ENCODE measurements around the gene SLIT3. TPM values are rescaled to one million over a fixed set of nuclear protein-coding genes. Genes with fewer than 3 reads are reported as not detected.
"Not testable (repeated sequence)": the region's sequence is repeated elsewhere in the genome, so short reads cannot be mapped to it uniquely, and the experiment has no call there.

SLIT3 gene
- total and polyA plus RNA-seq, 4 donors: 18.1 to 22.5 (median 19.5) TPM

- Histone ChIP-seq H3K4me1 (ENCODE audit: control insufficient read depth, insufficient read depth, low read length) (peaks cover 12% of the 10 kb centered on the region), H3K4me3 (ENCODE audit: low read depth, low read length) (no peak overlapping the region), H3K27me3 (ENCODE audit: control insufficient read depth, insufficient read depth, low read length) (peaks cover 14% of the 10 kb centered on the region), H3K9me3 (ENCODE audit: control insufficient read depth, insufficient read depth, low read length) (no peaks in the 10 kb centered on the region), H3K36me3 (ENCODE audit: control insufficient read depth, insufficient read depth, low read length) (peaks cover 9% of the 10 kb centered on the region), H3K27ac (ENCODE audit: low read depth, low read length) (no peak overlapping the region)
- 87% methylated on average over 10 of the region's 18 CpGs for WGBS (ENCODE audit: insufficient coverage)
- no peak for DNase-seq (ENCODE audit: low read depth in 4 of 6, low spot score in 6 of 6)
Measured at GRCh38 chr5:168752416-168753190, 548.3 kb downstream of the SLIT3 start.

- H3K36me3 ChIP-seq (ENCODE audit: control insufficient read depth, insufficient read depth, low read length): peaks cover 9% of the 10 kb centered on the region
- no peaks in the 10 kb centered on the region for H3K9me3 ChIP-seq (ENCODE audit: control insufficient read depth, insufficient read depth, low read length)
- peaks cover 8% of the 10 kb centered on the region for H3K4me1 ChIP-seq (ENCODE audit: control insufficient read depth, insufficient read depth, low read length)
- peaks cover 12% of the 10 kb centered on the region for H3K27me3 ChIP-seq (ENCODE audit: control insufficient read depth, insufficient read depth, low read length)
- no peak overlapping the region for H3K4me3 ChIP-seq (ENCODE audit: low read depth, low read length)
- H3K27ac ChIP-seq (ENCODE audit: low read depth, low read length): no peak overlapping the region
- WGBS (ENCODE audit: insufficient coverage): 91% methylated on average over 3 of the region's 3 CpGs
- DNase-seq (ENCODE audit: low read depth in 4 of 6, low spot score in 6 of 6): no peak
Measured at GRCh38 chr5:168752012-168752411, 548.9 kb downstream of the SLIT3 start.

- 72% methylated on average over 6 of the region's 6 CpGs for WGBS (ENCODE audit: insufficient coverage)
Measured at GRCh38 chr5:168750926-168751325, 550.0 kb downstream of the SLIT3 start.

DNA sequence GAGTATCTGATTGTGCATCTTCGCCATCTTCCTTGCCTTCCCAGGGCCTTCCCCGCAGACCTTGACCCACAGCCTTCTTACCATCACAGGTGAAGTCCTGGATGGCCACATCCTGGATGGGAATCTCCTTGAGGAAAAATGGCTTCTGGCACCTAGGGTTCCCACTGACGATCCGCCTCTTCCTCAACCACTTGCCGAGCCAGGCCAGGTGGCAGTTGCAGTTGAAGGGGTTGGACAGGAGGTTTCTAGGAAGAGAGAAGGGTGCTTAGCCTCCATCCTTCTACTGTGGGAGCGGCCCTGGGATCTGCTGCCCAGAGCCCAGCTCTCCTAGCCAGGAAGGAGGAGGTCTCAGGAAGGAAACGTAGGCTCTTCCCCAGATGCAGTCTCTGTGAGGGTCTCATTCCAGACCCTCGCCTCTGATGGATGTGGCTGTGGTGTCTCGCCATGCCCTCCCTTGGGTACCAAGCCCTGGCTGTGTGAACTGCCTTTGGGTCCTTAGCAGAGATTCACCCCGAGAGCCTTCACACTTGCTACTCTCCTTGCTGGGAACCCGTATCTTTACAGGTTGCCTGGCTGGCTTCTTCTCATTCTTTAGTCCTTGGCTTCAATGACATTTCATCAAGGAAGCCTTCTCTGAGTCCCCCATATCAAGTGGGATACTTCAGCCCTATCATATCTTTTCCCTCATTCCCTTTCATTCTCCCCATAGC lies 551.4 kb downstream of the SLIT3 start:
- no peak for DNase-seq (ENCODE audit: low read depth in 4 of 6, low spot score in 6 of 6)
- H3K4me1 ChIP-seq (ENCODE audit: control insufficient read depth, insufficient read depth, low read length): peaks cover 3% of the 10 kb centered on the region
- H3K4me3 ChIP-seq (ENCODE audit: low read depth, low read length): no peak overlapping the region
- 96% methylated on average over 10 of the region's 11 CpGs for WGBS (ENCODE audit: insufficient coverage)
- H3K9me3 ChIP-seq (ENCODE audit: control insufficient read depth, insufficient read depth, low read length): peaks cover 1% of the 10 kb centered on the region
- H3K27ac ChIP-seq (ENCODE audit: low read depth, low read length): no peak overlapping the region
- peaks cover 2% of the 10 kb centered on the region for H3K27me3 ChIP-seq (ENCODE audit: control insufficient read depth, insufficient read depth, low read length)
- H3K36me3 ChIP-seq (ENCODE audit: control insufficient read depth, insufficient read depth, low read length): peaks cover 17% of the 10 kb centered on the region

More at GRCh38 chr5:168750926-168751325, 550.0 kb downstream of the SLIT3 start:
- no peak for DNase-seq (ENCODE audit: low read depth in 4 of 6, low spot score in 6 of 6)
- Histone ChIP-seq H3K9me3 (ENCODE audit: control insufficient read depth, insufficient read depth, low read length) (no peaks in the 10 kb centered on the region), H3K4me1 (ENCODE audit: control insufficient read depth, insufficient read depth, low read length) (peaks cover 3% of the 10 kb centered on the region), H3K27ac (ENCODE audit: low read depth, low read length) (no peak overlapping the region), H3K4me3 (ENCODE audit: low read depth, low read length) (no peak overlapping the region), H3K36me3 (ENCODE audit: control insufficient read depth, insufficient read depth, low read length) (peaks cover 17% of the 10 kb centered on the region), H3K27me3 (ENCODE audit: control insufficient read depth, insufficient read depth, low read length) (peaks cover 4% of the 10 kb centered on the region)

DNA sequence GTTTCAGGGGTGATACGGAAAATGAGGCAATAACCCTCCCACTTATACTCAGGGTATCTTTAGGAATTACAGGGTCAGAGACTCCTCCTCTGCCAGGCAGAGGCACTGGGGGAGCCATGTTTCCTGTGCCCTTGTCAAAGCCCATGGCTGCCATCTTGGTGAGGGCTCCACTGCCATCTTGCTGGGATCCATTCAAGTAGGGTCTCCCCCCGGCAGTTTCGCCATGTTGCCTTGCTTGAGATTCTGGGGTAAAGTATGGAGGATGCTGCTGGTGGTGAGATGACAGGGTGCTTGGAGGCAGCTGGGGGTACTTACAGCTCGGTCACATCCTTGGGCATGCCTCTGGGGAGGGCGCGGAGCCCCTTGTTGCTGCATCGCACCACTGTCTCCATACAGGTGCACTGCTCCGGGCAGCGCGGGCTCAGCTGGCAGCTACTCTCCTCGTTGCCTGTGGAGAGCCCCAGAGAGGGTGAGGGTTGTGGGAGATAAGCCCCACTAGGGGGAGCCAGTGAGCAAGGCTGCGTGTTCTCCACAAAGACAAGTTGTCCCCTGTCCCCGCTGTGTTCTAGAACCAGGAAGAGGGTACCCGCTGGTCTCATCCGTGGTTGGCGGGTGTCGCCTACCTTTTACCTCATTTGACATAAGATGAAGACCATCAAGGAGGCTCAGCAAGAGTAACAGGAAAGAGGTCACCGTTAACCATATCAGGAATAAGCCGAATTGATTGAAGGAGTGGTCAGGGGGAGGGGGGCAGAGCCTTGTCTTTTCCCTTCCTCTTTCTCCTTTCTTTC lies 552.8 kb downstream of the SLIT3 start:
- Histone ChIP-seq H3K4me1 (ENCODE audit: control insufficient read depth, insufficient read depth, low read length) (peaks cover 3% of the 10 kb centered on the region), H3K27ac (ENCODE audit: low read depth, low read length) (no peak overlapping the region), H3K4me3 (ENCODE audit: low read depth, low read length) (no peak overlapping the region), H3K36me3 (ENCODE audit: control insufficient read depth, insufficient read depth, low read length) (peaks cover 17% of the 10 kb centered on the region), H3K27me3 (ENCODE audit: control insufficient read depth, insufficient read depth, low read length) (peaks cover 2% of the 10 kb centered on the region), H3K9me3 (ENCODE audit: control insufficient read depth, insufficient read depth, low read length) (peaks cover 5% of the 10 kb centered on the region)
- 54% methylated on average over 9 of the region's 19 CpGs for WGBS (ENCODE audit: insufficient coverage)
- DNase-seq (ENCODE audit: low read depth in 4 of 6, low spot score in 6 of 6): no peak

DNA sequence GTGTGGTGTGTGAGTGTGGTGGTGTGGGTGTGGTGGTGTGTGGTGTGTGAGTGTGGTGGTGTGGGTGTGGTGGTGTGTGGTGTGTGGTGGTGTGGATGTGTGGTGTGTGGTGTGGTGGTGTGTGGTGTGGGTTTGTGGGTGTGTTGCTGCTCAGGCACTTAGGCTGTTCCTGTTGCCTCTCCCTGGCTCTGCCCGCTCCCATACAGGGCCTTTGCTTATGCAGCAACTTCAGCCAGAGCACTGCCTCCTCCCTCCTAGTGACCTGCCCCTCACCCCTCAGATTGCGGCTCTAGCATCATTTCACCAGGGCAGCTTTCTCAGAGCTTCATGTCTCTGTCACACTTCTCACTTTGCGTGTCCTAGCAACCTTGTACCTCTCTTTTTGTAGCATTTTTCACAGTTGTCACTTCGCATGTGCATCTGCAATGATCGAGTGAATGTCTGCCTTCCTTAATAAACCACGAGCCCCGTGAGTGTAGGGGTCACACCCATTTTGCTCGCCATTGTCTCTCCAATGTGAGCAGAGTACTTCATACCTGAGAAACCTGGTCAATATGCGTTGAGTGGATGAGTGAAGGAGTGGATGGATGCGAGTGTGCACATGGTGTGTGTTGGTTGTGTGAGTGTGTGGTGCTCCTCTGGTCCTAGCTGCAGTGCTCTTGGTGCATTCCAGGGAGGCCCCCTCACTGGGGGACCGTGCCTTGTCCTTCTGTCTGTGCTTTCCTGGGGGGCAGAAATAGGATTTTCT lies 553.9 kb downstream of the SLIT3 start:
- peaks cover 2% of the 10 kb centered on the region for H3K27me3 ChIP-seq (ENCODE audit: control insufficient read depth, insufficient read depth, low read length)
- 73% methylated on average over 9 of the region's 11 CpGs for WGBS (ENCODE audit: insufficient coverage)
- no peak overlapping the region for H3K27ac ChIP-seq (ENCODE audit: low read depth, low read length)
- H3K4me3 ChIP-seq (ENCODE audit: low read depth, low read length): no peak overlapping the region
- peaks cover 3% of the 10 kb centered on the region for H3K4me1 ChIP-seq (ENCODE audit: control insufficient read depth, insufficient read depth, low read length)
- H3K9me3 ChIP-seq (ENCODE audit: control insufficient read depth, insufficient read depth, low read length): peaks cover 5% of the 10 kb centered on the region
- DNase-seq (ENCODE audit: low read depth in 4 of 6, low spot score in 6 of 6): no peak
- peaks cover 17% of the 10 kb centered on the region for H3K36me3 ChIP-seq (ENCODE audit: control insufficient read depth, insufficient read depth, low read length)

DNA sequence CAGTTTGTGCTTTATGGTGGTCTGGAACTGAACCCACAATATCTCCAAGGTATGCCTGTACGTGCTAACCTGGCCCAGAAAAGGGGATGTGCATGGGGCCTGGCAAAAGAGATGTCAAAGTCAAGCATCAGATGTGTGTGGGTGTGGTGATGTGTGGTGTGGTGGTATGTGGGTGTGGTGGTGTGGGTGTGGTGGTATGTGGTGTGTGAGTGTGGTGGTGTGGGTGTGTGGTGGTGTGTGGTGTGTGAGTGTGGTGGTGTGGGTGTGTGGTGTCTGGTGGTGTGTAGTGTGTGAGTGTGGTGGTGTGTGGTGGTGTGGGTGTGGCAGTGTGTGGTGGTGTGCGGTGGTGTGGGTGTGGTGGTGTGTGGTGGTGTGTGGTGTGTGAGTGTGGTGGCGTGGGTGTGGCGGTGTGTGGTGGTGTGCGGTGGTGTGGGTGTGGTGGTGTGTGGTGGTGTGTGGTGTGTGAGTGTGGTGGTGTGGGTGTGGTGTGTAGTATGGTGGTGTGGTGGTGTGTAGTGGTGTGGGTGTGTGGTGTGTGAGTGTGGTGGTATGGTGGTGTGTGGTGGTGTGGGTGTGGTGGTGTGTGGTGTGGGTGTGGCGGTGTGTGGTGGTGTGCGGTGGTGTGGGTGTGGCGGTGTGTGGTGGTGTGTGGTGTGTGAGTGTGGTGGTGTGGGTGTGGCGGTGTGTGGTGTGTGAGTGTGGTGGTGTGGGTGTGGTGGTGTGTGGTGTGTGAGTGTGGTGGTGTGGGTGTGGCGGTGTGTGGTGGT lies 554.6 kb downstream of the SLIT3 start:
- H3K27me3 ChIP-seq (ENCODE audit: control insufficient read depth, insufficient read depth, low read length); H3K4me3 ChIP-seq (ENCODE audit: low read depth, low read length); H3K9me3 ChIP-seq (ENCODE audit: control insufficient read depth, insufficient read depth, low read length); H3K27ac ChIP-seq (ENCODE audit: low read depth, low read length); DNase-seq (ENCODE audit: low read depth in 4 of 6, low spot score in 6 of 6); H3K4me1 ChIP-seq (ENCODE audit: control insufficient read depth, insufficient read depth, low read length): not testable (repeated sequence)
- WGBS (ENCODE audit: insufficient coverage): 100% methylated on average over 1 of the region's 10 CpGs
- H3K36me3 ChIP-seq (ENCODE audit: control insufficient read depth, insufficient read depth, low read length): peaks cover 17% of the 10 kb centered on the region

GRCh38 chr5:168743617-168744016 lies 557.3 kb downstream of the SLIT3 start:
- no peak for DNase-seq (ENCODE audit: low read depth in 4 of 6, low spot score in 6 of 6)
- Histone ChIP-seq H3K9me3 (ENCODE audit: control insufficient read depth, insufficient read depth, low read length) (peaks cover 5% of the 10 kb centered on the region), H3K4me1 (ENCODE audit: control insufficient read depth, insufficient read depth, low read length) (peaks cover 12% of the 10 kb centered on the region), H3K27ac (ENCODE audit: low read depth, low read length) (no peak overlapping the region), H3K4me3 (ENCODE audit: low read depth, low read length) (no peak overlapping the region), H3K36me3 (ENCODE audit: control insufficient read depth, insufficient read depth, low read length) (peaks cover 14% of the 10 kb centered on the region), H3K27me3 (ENCODE audit: control insufficient read depth, insufficient read depth, low read length) (peaks cover 2% of the 10 kb centered on the region)
- 95% methylated on average over 2 of the region's 7 CpGs for WGBS (ENCODE audit: insufficient coverage)
